KBM-7 (cell line): ENCODE results near the gene DSC2.
A peak's percentile ranks its signal among the peaks of the same experiment; 100 is the strongest.

ENCODE experiments used
- DNase-seq: peaks from one replicate; pipeline ENCODE4 v3.0.0-alpha.2; 2015
- in situ Hi-C: fragments of 300-500 bp; cut with MboI; formaldehyde crosslinking; loops from 2 replicates; pipeline ENCODE4 v1.14.3; 2020; ENCODE audit warnings: low sequenced_read_pairs, low pct_unique_long_range_greater_than_20kb, mixed read lengths

Gene DSC2

GRCh38 chr18:31099450-31100230 is 2.6 kb downstream of the DSC2 start:
- in situ Hi-C loops: no loop called here
- no peak for DNase-seq

DNA sequence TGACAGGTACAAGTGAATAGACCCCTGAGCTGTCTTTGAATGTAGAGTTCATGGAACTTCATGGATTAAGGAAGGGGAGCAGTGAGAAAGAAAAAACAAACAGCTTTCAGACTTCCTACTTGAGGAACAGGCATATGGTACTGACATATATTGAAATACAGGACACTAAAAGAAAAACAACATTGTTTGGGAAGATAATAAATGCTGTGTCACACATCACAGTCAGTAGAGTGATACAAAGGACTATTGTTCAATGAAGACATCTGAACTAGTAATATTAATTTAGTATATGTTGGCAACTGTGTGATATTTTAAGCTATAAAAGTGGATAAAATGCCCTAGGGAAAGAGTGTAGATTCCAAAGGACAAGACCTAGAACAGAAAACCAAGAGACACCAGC is 3.3 kb downstream of the DSC2 start:
- no peak for DNase-seq
- in situ Hi-C loops: no loop called here

- in situ Hi-C loops: no loop called here
- no peak for DNase-seq
Observed at GRCh38 chr18:31097666-31098065, 4.6 kb downstream of the DSC2 start.

DNA sequence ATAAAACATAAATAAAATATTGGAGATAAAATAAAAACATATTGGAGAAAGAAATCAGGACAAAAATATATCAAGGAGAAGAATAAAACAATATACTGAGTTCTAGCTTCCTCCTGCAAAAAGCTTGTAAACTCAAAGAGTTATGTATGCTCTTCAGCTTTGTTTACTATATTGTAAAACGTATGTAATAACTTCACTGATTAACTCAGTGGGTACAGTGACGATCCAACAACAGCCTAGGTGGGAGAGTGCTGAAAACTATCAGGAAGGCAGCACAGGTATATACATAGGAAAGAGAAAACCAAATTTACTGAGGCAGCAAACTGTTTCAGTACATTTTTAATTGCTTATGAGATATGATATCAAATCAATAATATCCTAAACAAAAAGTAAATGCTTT is 8.3 kb downstream of the DSC2 start:
- in situ Hi-C loops: no loop called here
- DNase-seq: no peak

DNA sequence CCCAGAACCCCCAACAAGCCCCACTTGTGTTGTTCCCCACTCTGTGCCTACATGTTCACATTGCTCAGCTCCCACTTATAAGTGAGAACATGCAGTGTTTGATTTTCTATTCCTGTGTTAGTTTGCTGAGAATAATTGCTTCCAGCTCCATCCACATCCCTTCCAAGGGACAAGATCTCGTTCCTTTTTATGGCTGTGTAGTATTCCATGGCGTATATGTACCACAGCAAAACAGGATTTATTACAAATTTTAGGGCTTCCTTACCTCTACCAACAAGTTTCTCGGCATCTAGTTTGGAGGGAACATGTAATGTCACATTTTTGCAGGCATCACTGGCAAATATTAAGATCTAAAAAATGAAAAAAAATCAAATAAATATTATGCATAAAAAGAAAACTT is 8.9 kb downstream of the DSC2 start:
- no peak for DNase-seq
- in situ Hi-C loops: no loop called here

- no peak for DNase-seq
- in situ Hi-C loops: no loop called here
Observed at GRCh38 chr18:31091350-31091749, 10.9 kb downstream of the DSC2 start.

DNA sequence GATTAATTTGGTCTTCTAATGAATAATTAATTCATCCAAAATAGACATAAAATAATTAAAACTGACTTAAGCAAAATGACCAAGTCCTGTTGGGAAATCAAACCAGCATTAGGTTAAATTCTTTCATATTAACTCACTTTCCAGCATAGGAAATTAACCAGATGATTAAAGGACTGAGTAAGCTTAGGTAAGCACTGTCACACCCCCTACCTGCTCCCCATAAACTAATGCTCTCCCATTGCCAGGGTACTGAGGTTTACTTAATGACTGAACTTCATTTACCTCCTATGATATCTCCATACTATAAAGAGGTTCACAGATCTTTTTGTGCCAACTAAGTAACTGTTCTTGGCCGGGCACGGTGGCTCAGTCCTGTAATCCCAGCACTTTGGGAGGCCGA is 13.7 kb downstream of the DSC2 start:
- in situ Hi-C loops: no loop called here
- no peak for DNase-seq

- DNase-seq: peak; percentile 24
- in situ Hi-C loops: no loop called here
Observed at GRCh38 chr18:31079973-31080372, 22.2 kb downstream of the DSC2 start.

DNA sequence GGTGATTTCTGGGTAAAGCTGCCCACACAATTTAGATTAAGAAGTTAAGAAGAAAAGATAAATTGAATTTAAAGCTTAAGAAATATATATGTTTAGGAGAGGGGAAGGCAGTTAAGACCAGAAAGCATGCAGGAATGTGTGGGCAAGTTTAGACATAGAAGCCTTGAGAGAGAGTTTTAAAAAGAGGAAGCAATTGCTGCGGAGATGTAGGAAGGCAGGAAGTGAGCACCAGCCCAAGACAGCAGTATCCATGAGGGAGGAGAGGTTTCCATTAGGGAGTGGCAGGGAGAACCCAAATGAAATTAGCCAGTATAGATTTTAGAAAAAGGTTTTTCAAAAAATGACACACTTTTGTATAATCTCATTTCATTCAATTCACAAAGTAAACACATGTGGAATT is 24.3 kb downstream of the DSC2 start:
- in situ Hi-C loops: no loop called here
- peak; percentile 76 for DNase-seq

GRCh38 chr18:31072175-31072574 is 30.0 kb downstream of the DSC2 start:
- DNase-seq: no peak
- in situ Hi-C loops: no loop called here

- in situ Hi-C loops: no loop called here
Observed at GRCh38 chr18:31070206-31070605, 32.0 kb downstream of the DSC2 start.

DNA sequence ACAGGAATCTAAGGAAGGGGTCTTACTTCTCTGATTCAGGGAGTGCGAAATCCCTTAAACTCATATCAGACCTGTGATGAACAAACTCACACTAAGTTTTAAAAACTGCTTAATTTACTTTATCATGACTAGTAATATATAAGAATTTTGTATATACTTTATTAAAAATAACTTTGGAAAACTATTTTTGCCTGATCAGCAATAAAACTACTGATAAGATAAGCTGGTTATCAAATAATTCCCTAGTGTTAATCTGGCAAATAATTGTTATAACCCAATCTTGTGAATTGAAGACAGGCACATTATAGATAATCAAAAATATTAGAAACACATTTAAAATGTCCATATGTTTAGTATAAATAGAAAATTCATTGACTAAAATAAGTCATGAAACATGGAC is 36.0 kb downstream of the DSC2 start:
- in situ Hi-C loops: no loop called here
- no peak for DNase-seq

More at GRCh38 chr18:31070206-31070605, 32.0 kb downstream of the DSC2 start:
- DNase-seq: no peak

DNA sequence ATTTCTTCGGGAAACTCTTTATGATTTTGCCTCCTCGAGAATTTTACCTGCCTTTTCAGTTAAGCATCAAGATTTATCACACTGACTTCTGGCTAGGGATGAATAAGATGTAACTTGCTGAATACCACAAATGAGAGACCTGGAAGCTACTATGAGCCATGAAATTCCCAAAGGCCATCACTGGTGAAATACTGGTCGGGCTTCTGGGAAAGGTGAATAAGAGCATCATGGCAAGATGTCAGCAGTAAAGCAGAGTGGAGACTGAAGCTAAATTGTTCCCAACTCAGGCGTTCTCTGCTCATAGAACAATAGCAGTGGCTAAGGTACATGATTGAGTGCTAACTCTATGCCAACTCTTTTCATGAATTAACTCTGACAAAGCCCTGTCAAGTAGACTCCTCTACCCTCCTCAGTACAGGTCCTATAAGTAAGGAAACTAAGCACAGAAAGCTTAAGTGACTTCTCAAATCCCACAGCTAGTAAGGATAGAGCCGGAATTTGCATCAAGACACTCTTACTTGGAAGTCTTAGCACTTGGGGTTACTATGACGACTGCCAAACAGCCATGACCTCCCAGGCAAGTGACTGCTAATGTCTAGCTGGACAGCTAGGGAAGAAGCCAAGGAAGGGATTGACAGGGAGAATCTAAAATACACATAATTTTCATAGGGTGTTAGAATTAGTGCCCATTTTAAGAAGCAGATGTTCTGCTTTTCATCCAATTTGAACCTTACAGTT is 37.0 kb downstream of the DSC2 start:
- no peak for DNase-seq
- in situ Hi-C loops: no loop called here

DNA sequence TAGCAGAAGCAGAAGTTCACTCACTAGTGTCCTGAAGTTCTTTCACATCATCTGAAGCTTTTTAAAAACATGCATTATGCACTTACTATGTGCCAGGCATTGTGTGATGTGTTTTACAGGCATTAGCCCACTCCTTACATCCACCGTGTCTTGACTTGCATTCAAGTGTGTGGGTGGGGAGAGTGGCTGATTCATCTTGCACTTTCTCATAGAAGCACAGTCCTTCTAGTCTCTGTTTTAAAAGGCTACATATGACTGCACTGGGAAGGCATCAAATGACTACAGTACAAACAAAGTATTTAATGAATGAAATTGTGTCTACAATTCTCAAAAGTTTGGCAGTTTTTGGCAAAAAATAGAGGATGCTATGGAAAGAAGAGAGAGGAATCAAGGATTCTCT is 38.1 kb downstream of the DSC2 start:
- DNase-seq: no peak
- in situ Hi-C loops: no loop called here

DNA sequence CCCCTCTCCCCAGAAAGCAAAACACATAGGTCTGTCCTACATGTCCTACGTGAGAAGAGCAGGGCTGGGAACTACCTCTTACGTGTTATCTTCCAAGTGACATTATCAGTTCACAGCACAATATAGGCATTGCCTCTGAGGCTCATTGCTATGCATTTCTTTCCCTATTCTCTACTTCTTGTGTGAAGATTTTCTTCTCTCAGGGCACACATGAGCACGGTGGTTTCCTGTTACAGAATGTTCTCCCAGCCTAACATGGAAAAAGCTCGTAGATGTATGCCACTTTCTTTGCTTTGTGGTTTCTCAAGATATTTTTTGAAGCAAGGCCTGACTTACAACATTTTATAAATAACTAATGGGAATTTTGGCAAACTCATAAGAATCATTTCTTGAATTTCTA is 40.3 kb downstream of the DSC2 start:
- in situ Hi-C loops: no loop called here
- peak; percentile 14 for DNase-seq

DNA sequence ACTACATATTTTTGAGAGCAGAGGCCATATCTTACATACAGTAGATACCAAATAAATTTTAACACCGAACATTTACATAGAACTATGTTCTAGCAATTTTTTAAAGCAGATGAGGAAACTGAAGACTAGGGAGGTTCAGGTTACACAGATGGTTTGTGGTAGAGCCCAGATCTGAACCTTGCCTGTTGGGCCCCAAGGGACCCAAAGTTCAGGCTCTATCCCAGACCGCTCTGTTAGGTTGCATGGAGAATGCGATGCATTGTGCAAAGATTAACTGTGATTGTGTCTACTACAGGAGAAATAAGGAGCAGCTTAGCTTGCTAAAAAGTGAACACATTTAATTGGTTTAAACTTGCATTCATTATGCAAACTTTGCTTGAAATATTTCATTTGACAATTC is 43.3 kb downstream of the DSC2 start:
- in situ Hi-C loops: no loop called here
- DNase-seq: no peak

- DNase-seq: no peak
- in situ Hi-C loops: no loop called here
Observed at GRCh38 chr18:31057917-31058316, 44.3 kb downstream of the DSC2 start.

GRCh38 chr18:31057051-31057450 is 45.2 kb downstream of the DSC2 start:
- DNase-seq: no peak
- in situ Hi-C loops: no loop called here

DNA sequence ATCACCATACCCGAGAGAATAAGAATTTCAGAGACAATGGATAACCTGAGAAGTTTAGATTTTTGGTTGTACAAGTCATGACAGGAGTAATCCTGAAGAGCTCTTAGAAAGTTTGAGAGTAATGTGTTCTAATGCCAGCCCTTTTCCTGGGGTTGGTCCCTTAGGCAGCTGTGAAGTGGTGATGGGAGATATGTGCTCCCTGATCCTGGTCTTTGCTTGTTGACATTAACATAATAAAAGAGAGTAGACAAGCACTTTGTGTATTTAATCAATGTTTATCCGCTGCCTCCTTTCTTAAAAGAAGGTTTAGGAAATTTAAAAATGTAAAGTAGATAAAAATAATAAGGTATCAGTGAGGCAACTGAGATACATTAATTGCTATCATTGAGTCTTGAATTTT is 45.9 kb downstream of the DSC2 start:
- no peak for DNase-seq
- in situ Hi-C loops: no loop called here

- DNase-seq: no peak
- in situ Hi-C loops: no loop called here
Observed at GRCh38 chr18:31050635-31051034, 51.6 kb downstream of the DSC2 start.

GRCh38 chr18:31049189-31049588 is 53.0 kb downstream of the DSC2 start:
- no peak for DNase-seq
- in situ Hi-C loops: no loop called here
